Heart right ventricle (tissue), 16 donors: ENCODE measurements around the gene OTOG. TPM values are rescaled to one million over a fixed set of nuclear protein-coding genes. Genes with fewer than 3 reads are reported as not detected.

Source experiments
- ATAC-seq, 8 donors: fragments of 200-7000 bp; cut with Tn5 transposase; one replicate each; pipeline ENCODE4 v1.9.1; 2020; ENCODE audit warnings: mild to moderate bottlenecking in 8 of 8, moderate library complexity in 8 of 8, moderate number of reproducible peaks in 1 of 8
- DNase-seq, 2 donors: peaks; one replicate each; pipeline ENCODE4 v3.0.0-alpha.2; 2020
- H3K27ac ChIP-seq, 10 donors: fragments of 200-600 bp; sonication (generic) in 2 of 10; one replicate each; pipeline versions ENCODE4 v1.5.0 to v1.8.0; 2020 to 2022; ENCODE audit warnings: mild to moderate bottlenecking in 3 of 10
- H3K27me3 ChIP-seq, 7 donors: fragments of 200-600 bp; one replicate each; pipeline ENCODE4 v1.8.0; 2021 to 2022; ENCODE audit warnings: mild to moderate bottlenecking in 2 of 7
- H3K36me3 ChIP-seq, 9 donors: fragments of 200-600 bp; sonication (generic) in 1 of 9; one replicate each; pipeline versions ENCODE4 v1.5.0 to v1.8.0; 2020 to 2022; ENCODE audit warnings: mild to moderate bottlenecking in 2 of 9
- H3K4me1 ChIP-seq, 9 donors: fragments of 200-600 bp; sonication (generic) in 1 of 9; one replicate each; pipeline versions ENCODE4 v1.5.0 to v1.8.0; 2020 to 2022; ENCODE audit warnings: mild to moderate bottlenecking in 4 of 9
- H3K4me3 ChIP-seq, 10 donors: fragments of 200-600 bp; sonication (generic) in 2 of 10; one replicate each; pipeline versions ENCODE4 v1.5.0 to v1.8.0; 2020 to 2022; ENCODE audit warnings: mild to moderate bottlenecking in 7 of 10, moderate library complexity in 2 of 10
- H3K9me3 ChIP-seq, 11 donors: fragments of 200-600 bp in 10 of 11; sonication (generic) in 2 of 11; one replicate each; pipeline versions ENCODE4 v1.5.0 to v1.8.0; 2013 to 2022; ENCODE audit warnings: mild to moderate bottlenecking in 2 of 11, control low read depth in 1 of 11, moderate library complexity in 1 of 11
- CTCF ChIP-seq, 9 donors: fragments of 200-600 bp; sonication (generic) in 2 of 9; IDR thresholded peaks; one replicate each; pipeline versions ENCODE4 v1.5.0 to v1.8.0; 2021 to 2022; ENCODE audit warnings: antibody characterized with exemption in 9 of 9, mild to moderate bottlenecking in 5 of 9, moderate library complexity in 1 of 9
- WGBS, 2 donors: extraction: QIAGEN DNeasy Blood & Tissue Kit; methylation state at CpG; one replicate each; pipeline ENCODE4 v1.1.7; 2013; ENCODE audit warnings: inconsistent platforms in 1 of 2; 5-methylcytosine and 5-hydroxymethylcytosine counted together
- intact Hi-C, 10 donors: fragments of 100-400 bp; cut with DNase I; formaldehyde crosslinking; loops; one replicate each; pipeline versions ENCODE4 v1.11.1 to v1.14.2; 2022
- long read RNA-seq, 3 donors: library from polyadenylated mRNA; unstranded; transcript quantifications; one replicate each; pipeline ENCODE4 v2.0.0, GENCODE V29; 2020 to 2021
- polyA plus RNA-seq, 2 donors: library from polyadenylated mRNA; stranded (reverse); fragments of 200-250 nt; gene quantifications; one replicate each; pipeline ENCODE4 v1.2.3, GENCODE V29; 2013
- total RNA-seq, 10 donors: library from RNA; stranded (reverse); fragmentation: NEBNext Ultra II Directional in 3 of 10; extraction: Animal tissue kit (Norgen Biotek cat#: 25700) in 3 of 10; gene quantifications; one replicate each; pipeline versions ENCODE4 v1.2.1 to v1.2.4, GENCODE V29; 2021 to 2023
- donor health status: Arrhythmogenic right ventricular cardiomyopathy.
- donor health status: ischemic (EF 13 %, LVEDD 7.1; RV severe dilation, severe dysfunction).
- donor health status: healthy with polysubstance abuse.
- donor health status: DM: no; HTN: yes; CAD: no.
- donor health status: DM: no; HTN: no; CAD: no.
- donor health status: ischemic (EF 25% LVEDD 6.9; RV normal size, moderate dysfunction).
- donor health status: ischemic (EF 25% LVEDD 5.7; RV mildly dilated, moderate dysfunction).
- donor health status: healthy.
- donor health status: DM: yes; HTN: yes; CAD: no.
- donor health status: Ischemic cardiomyopathy.
- donor health status: ischemic (EF 35%, LVEDD 5.7; RV mildly dilated, moderate dysfunction).
- donor health status: nonischemic (EF 11% LVEDD 7.7; RV severe dilation, severe dysfunction).
- donor health status: DM: yes; HTN: yes; CAD: no.
- donor health status: PGD.
- donor health status: ischemic (EF 29% LVEDD 5.4; RV normal size, mild dysfunction).
- donor health status: nonischemic (EF 23%, LVEDD 6.1; RV moderate dilation, normal function).

OTOG gene
- total RNA-seq (not detected), polyA plus RNA-seq (not detected)
- long read RNA-seq, donor 1, result 0 reads
- long read RNA-seq, donor 2, result 0 reads
- long read RNA-seq, donor 3, result 0 reads

GRCh38 chr11:17547051-17547577 is at the start of gene OTOG:
TSS of gene OTOG (plus strand) at chr11:17547259. CDS start at chr11:17547373, 114 bp downstream.
- DNase-seq (no peak), ATAC-seq (no peak)
- no peak within 1 kb of the TSS for H3K27ac ChIP-seq
- H3K36me3 ChIP-seq, result no peaks in the 10 kb centered on the region
- intact Hi-C loops, result no loop called here
- TF ChIP-seq CTCF (IDR thresholded peaks at IDR 0.05), result no peak
- no peaks in the 10 kb centered on the region for H3K9me3 ChIP-seq
- no peak within 1 kb of the TSS for H3K4me3 ChIP-seq
- peaks cover 0 to 59% (median 47%) of the 10 kb centered on the region in 7 donors for H3K27me3 ChIP-seq
- H3K4me1 ChIP-seq, result peaks cover 0 to 5% (median 0%) of the 10 kb centered on the region in 9 donors
- WGBS, 2 donors, result 15 to 20% methylated on average over 20 of the region's 20 CpGs

- no peaks in the 10 kb centered on the region for H3K36me3 ChIP-seq
- intact Hi-C loops, result loop anchor here in 1 of 10 donors (5.0 kb wide), 1 partner anchor 96 kb away; no protein-coding TSS in a partner anchor
- H3K9me3 ChIP-seq, result no peaks in the 10 kb centered on the region
- no peak overlapping the region for H3K4me3 ChIP-seq
- DNase-seq, result no peak
- H3K27ac ChIP-seq, result no peak overlapping the region
- 60 to 68% methylated on average over 4 of the region's 4 CpGs for WGBS, 2 donors
- TF ChIP-seq CTCF (IDR thresholded peaks at IDR 0.05), result no peak
- no peak for ATAC-seq
- H3K4me1 ChIP-seq, result peaks cover 0 to 5% (median 0%) of the 10 kb centered on the region in 9 donors
- peaks cover 0 to 16% (median 0%) of the 10 kb centered on the region in 7 donors for H3K27me3 ChIP-seq
Observed at GRCh38 chr11:17498058-17498457, 49.0 kb upstream of the OTOG start.

GRCh38 chr11:17498475-17498874 is 48.6 kb upstream of the OTOG start:
- WGBS, 2 donors, result 82 to 84% methylated on average over 5 of the region's 5 CpGs
- H3K4me3 ChIP-seq, result no peak overlapping the region
- intact Hi-C loops, result loop anchor here in 1 of 10 donors (5.0 kb wide), 1 partner anchor 96 kb away; no protein-coding TSS in a partner anchor
- H3K36me3 ChIP-seq, result no peaks in the 10 kb centered on the region
- H3K4me1 ChIP-seq, result peaks cover 0 to 5% (median 0%) of the 10 kb centered on the region in 9 donors
- TF ChIP-seq CTCF (IDR thresholded peaks at IDR 0.05), result no peak
- H3K27ac ChIP-seq, result no peak overlapping the region
- ATAC-seq (no peak), DNase-seq (no peak)
- H3K9me3 ChIP-seq, result no peaks in the 10 kb centered on the region
- peaks cover 0 to 16% (median 0%) of the 10 kb centered on the region in 7 donors for H3K27me3 ChIP-seq

GRCh38 chr11:17500673-17501072 is 46.4 kb upstream of the OTOG start:
- no peak for TF ChIP-seq CTCF (IDR thresholded peaks at IDR 0.05)
- peaks cover 0 to 10% (median 0%) of the 10 kb centered on the region in 9 donors for H3K4me1 ChIP-seq
- H3K27ac ChIP-seq, result no peak overlapping the region
- H3K27me3 ChIP-seq, result peaks cover 0 to 11% (median 0%) of the 10 kb centered on the region in 7 donors
- H3K9me3 ChIP-seq, result no peaks in the 10 kb centered on the region
- intact Hi-C loops, result loop anchor here in 5 of 10 donors (5.0 to 10.0 kb wide), 4 partner anchors 266 to 276 kb away; no protein-coding TSS in a partner anchor
- DNase-seq, result no peak
- WGBS, 2 donors, result 91 to 95% methylated on average over 12 of the region's 12 CpGs
- no peak for ATAC-seq
- H3K4me3 ChIP-seq, result no peak overlapping the region
- no peaks in the 10 kb centered on the region for H3K36me3 ChIP-seq
